ENCODE data around the gene SLC7A7.
"Not testable (repeated sequence)": the region's sequence is repeated elsewhere in the genome, so short reads cannot be mapped to it uniquely, and the experiment has no call there.

SLC7A7 gene

GRCh38 chr14:22814941-22815713, at the start of gene SLC7A7:
Gene SLC7A7 (minus strand): TSS chr14:22815435. CDS start chr14:22813398, 2,037 bp downstream.
- DNase-seq, result peak; percentile 73

- DNase-seq, result no peak
These were observed 49.7 kb upstream of the SLC7A7 start for GRCh38 chr14:22864979-22865378.

- DNase-seq, result no peak
These were observed 46.4 kb upstream of the SLC7A7 start for GRCh38 chr14:22861651-22862050.

DNA sequence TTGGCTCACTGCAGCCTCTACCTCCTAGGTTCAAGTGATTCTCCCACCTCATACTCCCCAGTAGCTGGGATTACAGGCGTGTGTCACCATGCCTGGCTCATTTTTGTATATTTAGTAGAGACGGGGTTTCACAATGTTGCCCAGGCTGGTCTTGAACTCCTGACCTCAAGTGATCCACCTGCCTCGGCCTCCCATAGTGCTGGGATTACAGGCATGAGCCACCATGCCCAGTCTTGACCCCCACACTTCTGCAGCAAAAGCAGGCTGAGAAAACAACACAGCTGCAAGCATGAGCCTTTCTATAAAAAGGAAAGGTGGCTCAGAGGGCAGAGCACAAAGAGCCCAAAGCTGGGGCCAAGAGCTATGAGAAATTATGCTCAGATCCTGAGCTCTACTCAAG, 45.1 kb upstream of the SLC7A7 start:
- not testable (repeated sequence) for DNase-seq

DNA sequence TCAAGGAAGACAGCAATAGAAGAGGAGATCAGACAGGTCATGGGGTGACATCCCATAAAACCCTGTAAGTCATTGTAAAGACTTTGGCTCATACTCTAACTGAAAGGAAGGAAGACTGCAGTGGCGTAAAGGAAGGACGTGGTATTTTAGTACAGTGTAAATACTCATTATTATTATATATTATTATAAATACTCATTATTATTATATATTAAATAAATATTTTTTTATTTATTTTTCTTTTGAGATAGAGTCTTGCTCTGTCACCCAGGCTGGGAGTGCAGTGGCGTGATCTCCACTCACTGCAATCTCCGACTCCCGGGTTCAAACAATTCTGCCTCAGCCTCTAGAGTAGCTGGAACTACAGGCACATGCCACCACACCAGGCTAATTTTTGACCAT, 41.2 kb upstream of the SLC7A7 start:
- no peak for DNase-seq

DNA sequence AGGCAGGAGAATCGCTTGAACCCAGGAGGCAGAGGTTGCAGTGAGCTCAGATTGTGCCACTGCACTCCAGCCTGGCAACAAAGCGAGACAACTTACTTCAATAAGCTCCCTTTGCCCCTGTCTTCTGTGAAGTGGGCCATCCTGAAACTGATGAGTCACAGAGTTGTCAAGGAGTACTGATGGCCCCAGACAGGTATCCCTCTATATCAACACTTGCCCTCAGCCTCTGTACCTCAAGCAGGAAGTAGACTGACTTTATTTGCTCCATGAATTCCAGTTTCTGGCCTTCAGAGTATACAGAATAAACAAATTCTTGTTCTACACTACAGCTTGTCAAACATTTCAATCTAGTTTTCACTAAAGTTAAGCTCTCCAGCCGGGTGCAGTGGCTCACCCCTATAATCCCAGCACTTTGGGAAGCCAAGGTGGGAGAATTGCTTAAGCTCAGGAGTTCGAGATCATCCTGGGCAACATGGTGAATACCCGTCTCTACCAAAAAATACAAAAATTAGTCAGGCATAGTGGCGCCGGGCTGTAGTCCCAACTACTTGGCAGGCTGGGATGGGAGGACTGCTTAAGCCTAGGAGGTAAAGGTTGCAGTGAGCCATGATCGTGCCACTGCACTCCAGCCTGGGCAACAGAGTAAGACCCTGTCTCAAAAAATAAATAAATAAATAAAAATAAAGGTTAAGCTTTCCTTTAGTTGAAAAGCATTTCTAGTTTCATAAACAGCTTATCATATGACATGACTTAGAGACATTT, 39.9 kb upstream of the SLC7A7 start:
- DNase-seq, result no peak

- DNase-seq, result not testable (repeated sequence)
These were observed 39.1 kb upstream of the SLC7A7 start for GRCh38 chr14:22854296-22854695.

GRCh38 chr14:22852940-22853767, 37.9 kb upstream of the SLC7A7 start:
- DNase-seq, result peak; percentile 39

- DNase-seq, result no peak
These were observed 37.3 kb upstream of the SLC7A7 start for GRCh38 chr14:22852599-22852939.

GRCh38 chr14:22852178-22852577, 36.9 kb upstream of the SLC7A7 start:
- DNase-seq, result not testable (repeated sequence)

GRCh38 chr14:22850944-22851764, 35.9 kb upstream of the SLC7A7 start:
- peak; percentile 48 for DNase-seq

DNA sequence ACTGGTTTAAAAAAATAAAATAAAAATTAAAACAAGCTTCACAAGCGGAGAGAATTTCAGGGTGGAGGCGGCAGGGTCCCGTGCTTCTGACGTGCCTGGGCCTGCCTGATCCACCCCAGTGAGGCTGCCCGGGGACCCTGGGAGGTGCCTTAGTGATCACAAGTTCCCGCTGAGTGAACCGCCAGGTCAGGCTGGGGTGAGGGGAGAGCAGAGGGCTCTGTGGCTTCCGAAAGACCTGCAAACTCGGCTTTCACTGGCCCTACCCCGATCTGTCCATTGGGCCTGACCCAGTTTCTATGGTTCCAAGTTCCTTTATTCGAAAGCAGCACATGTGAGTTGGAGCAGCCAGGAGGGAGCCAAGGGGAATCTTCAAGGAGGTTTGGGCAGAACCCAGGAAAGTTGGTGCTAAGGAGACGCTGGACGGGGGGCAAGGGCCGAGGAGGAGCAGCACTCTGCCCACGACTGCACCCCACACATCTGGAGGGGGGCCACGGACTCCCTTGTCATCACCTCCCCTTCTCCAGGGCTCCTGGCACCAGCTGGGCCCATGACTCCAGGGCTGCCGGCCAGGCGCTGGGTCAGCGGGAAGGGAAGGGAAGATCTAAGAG, 34.1 kb upstream of the SLC7A7 start:
- DNase-seq, result no peak

DNA sequence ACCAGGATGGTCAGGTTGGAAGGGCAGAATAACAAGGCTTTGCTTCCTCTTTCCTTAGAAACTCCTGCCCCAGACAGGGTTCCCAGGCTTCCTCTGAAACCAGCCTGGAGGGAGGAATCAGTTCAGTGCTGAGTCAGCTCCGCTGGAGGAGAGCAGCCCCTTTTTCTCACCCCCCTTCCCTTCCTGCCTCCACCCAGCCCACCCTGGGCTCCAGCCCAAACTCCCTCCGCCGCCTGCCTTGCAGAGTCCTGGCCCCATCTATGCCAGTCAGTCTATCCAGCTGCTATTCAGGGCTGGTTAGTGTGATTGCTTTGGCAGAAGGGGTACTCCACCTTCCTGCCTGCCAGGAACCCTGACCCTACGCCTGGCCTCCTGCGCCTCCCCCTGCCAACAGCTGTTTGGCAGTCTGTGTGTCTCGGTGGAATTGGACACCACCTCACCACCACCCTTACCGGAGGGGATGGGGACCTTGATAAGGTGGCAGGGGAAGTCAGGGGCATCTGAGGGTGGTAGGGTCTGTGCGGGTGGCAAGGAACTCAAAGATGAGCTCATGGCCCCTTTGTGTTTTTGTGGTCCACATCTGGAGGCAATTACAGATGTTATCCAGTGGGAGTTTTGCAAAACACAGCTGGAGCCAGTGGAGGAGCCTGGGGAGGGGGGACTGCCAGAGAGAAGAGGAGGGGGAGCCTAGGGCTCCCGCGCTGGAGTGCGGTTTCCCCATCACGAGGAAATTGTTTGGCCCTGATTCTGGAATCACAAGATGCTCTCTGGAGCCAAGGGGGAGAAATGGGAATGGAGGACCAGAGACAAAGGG, 33.3 kb upstream of the SLC7A7 start:
- DNase-seq, result no peak

- DNase-seq, result no peak
These were observed 32.6 kb upstream of the SLC7A7 start for GRCh38 chr14:22847661-22848341.

DNA sequence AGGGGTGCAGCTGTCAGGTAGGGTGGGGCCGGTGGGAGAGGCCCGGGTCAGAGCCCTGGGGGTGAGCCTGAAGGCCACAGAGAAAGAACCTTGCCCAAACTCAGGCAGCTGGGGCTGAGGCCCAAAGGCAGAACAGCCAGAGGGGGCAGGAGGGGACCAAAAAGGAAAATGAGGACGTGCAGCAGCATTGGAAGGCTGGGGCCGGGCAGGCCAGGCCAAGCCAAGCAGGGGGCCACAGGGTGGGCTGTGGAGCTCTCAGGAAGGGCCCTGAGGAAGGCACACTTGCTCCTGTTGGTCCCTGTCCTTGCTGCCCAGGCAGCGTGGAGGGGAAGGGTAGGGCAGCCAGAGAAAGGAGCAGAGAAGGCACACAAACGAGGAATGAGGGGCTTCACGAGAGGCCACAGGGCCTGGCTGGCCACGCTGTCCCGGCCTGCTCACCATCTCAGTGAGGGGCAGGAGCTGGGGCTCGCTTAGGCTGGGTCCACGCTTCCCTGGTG, 31.6 kb upstream of the SLC7A7 start:
- DNase-seq, result no peak

- DNase-seq, result no peak
These were observed 30.8 kb upstream of the SLC7A7 start for GRCh38 chr14:22845821-22846625.

DNA sequence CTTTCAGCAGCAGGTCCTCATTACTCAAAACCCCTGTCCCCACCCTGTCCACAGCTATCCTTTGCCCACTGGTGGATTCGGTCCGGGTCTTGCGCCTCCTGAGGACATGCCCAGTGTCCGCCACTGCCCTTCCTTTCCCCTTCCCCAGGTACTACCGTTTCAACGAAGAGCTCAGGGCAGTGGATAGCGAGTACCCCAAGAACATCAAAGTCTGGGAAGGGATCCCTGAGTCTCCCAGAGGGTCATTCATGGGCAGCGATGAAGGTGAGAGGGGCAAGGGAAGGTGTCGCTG, 29.8 kb upstream of the SLC7A7 start:
- DNase-seq, result no peak

- DNase-seq, result no peak
These were observed 29.2 kb upstream of the SLC7A7 start for GRCh38 chr14:22844221-22845102.

Measured in GF-D8 (cell line).